Right lobe of liver (tissue), 6 donors: ENCODE results near the gene PURA. TPM values are rescaled to one million over a fixed set of nuclear protein-coding genes. Genes with fewer than 3 reads are reported as not detected.

Source experiments
- ATAC-seq, 4 donors: fragments of 200-7000 bp; cut with Tn5 transposase; one replicate each; pipeline ENCODE4 v1.9.1; 2020; ENCODE audit warnings: mild to moderate bottlenecking in 4 of 4, moderate library complexity in 4 of 4
- DNase-seq, 3 donors: peaks; one replicate each; pipeline ENCODE4 v3.0.0-alpha.2; 2020
- H3K27ac ChIP-seq, 3 donors: fragments of 200-600 bp; one replicate each; pipeline ENCODE4 v1.8.0; 2022
- H3K27me3 ChIP-seq, 2 donors: fragments of 200-600 bp; one replicate each; pipeline ENCODE4 v1.8.0; 2022
- H3K36me3 ChIP-seq, 4 donors: fragments of 200-600 bp; sonication (generic) in 1 of 4; one replicate each; pipeline versions ENCODE4 v1.5.1 to v1.8.0; 2017 to 2022; ENCODE audit warnings: control low read depth in 1 of 4
- H3K4me1 ChIP-seq, 4 donors: fragments of 200-600 bp; sonication (generic) in 1 of 4; one replicate each; pipeline versions ENCODE4 v1.5.1 to v1.8.0; 2017 to 2022; ENCODE audit warnings: control low read depth in 1 of 4
- H3K4me3 ChIP-seq, 3 donors: fragments of 200-600 bp; one replicate each; pipeline ENCODE4 v1.8.0; 2022
- H3K9me3 ChIP-seq, 4 donors: fragments of 200-600 bp; sonication (generic) in 1 of 4; one replicate each; pipeline versions ENCODE4 v1.5.1 to v1.8.0; 2017 to 2022; ENCODE audit warnings: control low read depth in 1 of 4
- POLR2A ChIP-seq: fragments of 450-650 bp; IDR thresholded peaks from one replicate; pipeline ENCODE4 v1.6.1; 2017; ENCODE audit warnings: antibody characterized with exemption, mild to moderate bottlenecking
- WGBS: methylation state at CpG from one replicate; pipeline ENCODE4 v1.1.6; 2018; ENCODE audit warnings: low coverage, low lambda C conversion rate; ENCODE audit not compliant: insufficient coverage; ENCODE audit errors: missing lambda C conversion rate; 5-methylcytosine and 5-hydroxymethylcytosine counted together
- intact Hi-C, 2 donors: fragments of 100-400 bp; cut with DNase I; formaldehyde crosslinking; loops; one replicate each; pipeline versions ENCODE4 v1.11.2 to v1.14.1; 2022
- total RNA-seq, 6 experiments: library from RNA; depleted of rRNA in 2 of 6; stranded (reverse); fragments of >200 nt in 2 of 6; fragmentation: NEBNext Ultra II Directional in 3 of 6; extraction: Animal tissue kit (Norgen Biotek cat#: 25700) in 3 of 6; gene quantifications; one replicate each; pipeline versions ENCODE4 v1.1.0 to v1.2.4, GENCODE V29; 2016 to 2023
- TF ChIP-seq, protein P1 (sequence below), 4 donors: fragments of 200-600 bp in 3 of 4; fragments of 450-650 bp in 1 of 4; IDR thresholded peaks; one replicate each; pipeline versions ENCODE4 v1.5.1 to v1.8.0; 2016 to 2022; ENCODE audit warnings: antibody characterized with exemption in 4 of 4, mild to moderate bottlenecking in 2 of 4
- donor health status: DM: no; HTN: yes; CAD: no.
- donor health status: DM: no; HTN: no; CAD: no.
- donor health status: DM: no; HTN: no; CAD: no.
- donor health status: DM: no; HTN: yes; CAD: no.
- donor health status: DM: no; HTN: yes; CAD: no.

The PURA gene
- total RNA-seq, 6 experiments from 2014 or later: 8.7 to 14.1 (median 12.1) TPM

DNA sequence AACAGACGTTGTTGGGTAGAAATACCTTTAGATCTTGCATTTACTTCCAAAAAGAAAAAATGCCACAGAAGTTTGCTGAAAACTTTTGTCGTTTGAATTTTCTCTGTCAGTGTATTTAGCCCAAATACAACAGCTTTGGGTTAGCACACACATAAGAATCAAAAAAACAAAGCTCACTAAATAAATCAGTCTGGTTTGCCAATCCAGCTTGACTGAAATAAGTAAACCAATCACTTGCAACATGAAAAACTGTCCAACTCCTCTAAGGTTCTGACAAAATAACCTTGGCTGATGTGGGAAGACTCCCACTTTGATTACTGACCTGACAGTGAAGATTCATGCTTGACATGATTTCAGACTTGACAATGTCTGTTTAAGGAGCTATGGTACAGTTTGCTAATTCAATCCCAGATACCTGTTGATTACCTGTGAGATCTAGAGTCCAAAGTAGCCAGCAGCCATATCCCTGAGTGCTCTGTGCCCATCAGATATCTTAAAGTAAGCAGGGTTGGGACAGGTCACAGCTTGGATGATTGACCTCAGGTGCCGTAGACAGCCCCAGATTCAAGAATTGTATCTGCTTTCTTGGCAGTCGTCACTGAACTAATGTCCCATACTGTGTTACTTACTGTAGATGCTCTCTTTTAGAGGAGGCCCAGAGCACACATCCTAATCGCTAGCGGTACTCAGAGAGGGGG lies 12.6 kb downstream of the PURA start:
- DNase-seq: no peak
- WGBS: 51% methylated on average over 5 of the region's 6 CpGs
- peak; percentile 30 to 88 (median 47) for ATAC-seq
- Histone ChIP-seq H3K9me3 (no peaks in the 10 kb centered on the region), H3K36me3 (no peaks in the 10 kb centered on the region), H3K27me3 (no peaks in the 10 kb centered on the region), H3K4me3 (no peak overlapping the region), H3K27ac (no peak overlapping the region), H3K4me1 (peaks cover 0 to 23% (median 0%) of the 10 kb centered on the region in 4 donors)
- no peak for TF ChIP-seq POLR2A
- TF ChIP-seq, protein P1, sequence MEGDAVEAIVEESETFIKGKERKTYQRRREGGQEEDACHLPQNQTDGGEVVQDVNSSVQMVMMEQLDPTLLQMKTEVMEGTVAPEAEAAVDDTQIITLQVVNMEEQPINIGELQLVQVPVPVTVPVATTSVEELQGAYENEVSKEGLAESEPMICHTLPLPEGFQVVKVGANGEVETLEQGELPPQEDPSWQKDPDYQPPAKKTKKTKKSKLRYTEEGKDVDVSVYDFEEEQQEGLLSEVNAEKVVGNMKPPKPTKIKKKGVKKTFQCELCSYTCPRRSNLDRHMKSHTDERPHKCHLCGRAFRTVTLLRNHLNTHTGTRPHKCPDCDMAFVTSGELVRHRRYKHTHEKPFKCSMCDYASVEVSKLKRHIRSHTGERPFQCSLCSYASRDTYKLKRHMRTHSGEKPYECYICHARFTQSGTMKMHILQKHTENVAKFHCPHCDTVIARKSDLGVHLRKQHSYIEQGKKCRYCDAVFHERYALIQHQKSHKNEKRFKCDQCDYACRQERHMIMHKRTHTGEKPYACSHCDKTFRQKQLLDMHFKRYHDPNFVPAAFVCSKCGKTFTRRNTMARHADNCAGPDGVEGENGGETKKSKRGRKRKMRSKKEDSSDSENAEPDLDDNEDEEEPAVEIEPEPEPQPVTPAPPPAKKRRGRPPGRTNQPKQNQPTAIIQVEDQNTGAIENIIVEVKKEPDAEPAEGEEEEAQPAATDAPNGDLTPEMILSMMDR (IDR thresholded peaks at IDR 0.05): no peak
- intact Hi-C loops: no loop called here

GRCh38 chr5:140128376-140128775 lies 14.5 kb downstream of the PURA start:
- H3K27ac ChIP-seq: no peak overlapping the region
- WGBS: 88% methylated on average over 5 of the region's 5 CpGs
- intact Hi-C loops: no loop called here
- TF ChIP-seq, protein P1 (IDR thresholded peaks at IDR 0.05): no peak
- TF ChIP-seq POLR2A: no peak
- H3K9me3 ChIP-seq: no peaks in the 10 kb centered on the region
- DNase-seq (no peak), ATAC-seq (no peak)
- H3K4me1 ChIP-seq: peaks cover 0 to 19% (median 0%) of the 10 kb centered on the region in 4 donors
- H3K4me3 ChIP-seq: no peak overlapping the region
- no peaks in the 10 kb centered on the region for H3K36me3 ChIP-seq
- H3K27me3 ChIP-seq: no peaks in the 10 kb centered on the region

DNA sequence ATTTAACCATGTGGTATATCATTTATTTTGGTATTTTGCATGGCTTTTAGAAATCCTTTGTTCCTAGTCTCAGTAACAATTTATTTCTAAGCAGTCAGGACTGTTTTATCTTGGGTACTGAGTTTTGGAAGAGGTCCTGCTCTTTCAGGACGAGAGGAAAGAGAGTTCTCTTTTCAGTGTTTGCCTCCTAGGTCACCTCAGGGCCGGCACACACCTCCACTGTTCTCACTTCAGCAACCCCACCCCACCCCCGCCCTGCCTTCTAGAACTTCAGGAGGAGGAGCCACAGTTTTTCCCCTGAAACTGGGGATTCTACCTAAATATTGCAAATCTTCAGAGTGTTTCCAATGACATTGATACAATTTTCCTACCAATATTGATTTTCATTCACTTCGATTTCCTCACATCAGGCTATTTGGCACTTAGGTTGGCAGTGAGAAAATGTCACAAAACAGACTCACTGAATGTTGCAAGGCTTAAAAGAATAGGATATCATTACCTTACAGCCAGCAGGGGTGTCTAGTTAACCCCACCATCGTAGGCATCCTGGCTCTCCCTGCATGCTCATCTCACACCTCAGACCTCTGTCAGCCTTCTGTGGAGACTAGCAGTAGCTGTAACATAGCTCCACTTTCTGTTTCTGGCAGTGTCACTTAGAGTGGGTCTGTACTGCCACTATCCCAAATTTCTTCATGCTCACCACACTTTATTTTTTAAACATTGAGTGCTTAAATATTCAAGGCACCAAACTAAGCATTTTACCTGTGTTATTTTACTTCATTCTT lies 17.2 kb downstream of the PURA start:
- H3K9me3 ChIP-seq: no peaks in the 10 kb centered on the region
- DNase-seq: no peak
- TF ChIP-seq POLR2A: no peak
- TF ChIP-seq, protein P1 (IDR thresholded peaks at IDR 0.05): no peak
- peak in 3 of 4 donors; percentile 22 to 40 (median 30) for ATAC-seq
- H3K4me1 ChIP-seq: peaks cover 0 to 9% (median 0%) of the 10 kb centered on the region in 4 donors
- no peak overlapping the region for H3K27ac ChIP-seq
- no peaks in the 10 kb centered on the region for H3K36me3 ChIP-seq
- 37% methylated on average over 4 of the region's 5 CpGs for WGBS
- no peak overlapping the region for H3K4me3 ChIP-seq
- intact Hi-C loops: no loop called here
- no peaks in the 10 kb centered on the region for H3K27me3 ChIP-seq

- H3K9me3 ChIP-seq: no peaks in the 10 kb centered on the region
- intact Hi-C loops: no loop called here
- no peaks in the 10 kb centered on the region for H3K36me3 ChIP-seq
- ATAC-seq: peak; percentile 28 to 71 (median 46)
- H3K4me1 ChIP-seq: peaks cover 0 to 7% (median 0%) of the 10 kb centered on the region in 4 donors
- no peaks in the 10 kb centered on the region for H3K27me3 ChIP-seq
- H3K4me3 ChIP-seq: no peak overlapping the region
- H3K27ac ChIP-seq: no peak overlapping the region
- DNase-seq: no peak
- WGBS: 63% methylated on average over 3 of the region's 3 CpGs
- TF ChIP-seq, protein P1 (IDR thresholded peaks at IDR 0.05): no peak
- no peak for TF ChIP-seq POLR2A
Observed at GRCh38 chr5:140131967-140132409, 18.1 kb downstream of the PURA start.
